BE2C (cell line): Measurements from ENCODE around the gene CNNM1.

Source experiments
- DNase-seq: peaks from one replicate; pipeline ENCODE4 v3.0.0-alpha.2; 2020
- H3K27me3 ChIP-seq: fragments of 250-450 bp; sonication (Bioruptor Pico); 2 replicates; pipeline ENCODE4 v1.5.1; 2020; ENCODE audit warnings: mild to moderate bottlenecking
- H3K36me3 ChIP-seq: fragments of 250-450 bp; sonication (Bioruptor Pico); 2 replicates; pipeline ENCODE4 v1.5.1; 2020; ENCODE audit warnings: mild to moderate bottlenecking
- H3K4me1 ChIP-seq: fragments of 250-450 bp; sonication (Bioruptor Pico); 2 replicates; pipeline ENCODE4 v1.5.1; 2020
- H3K4me3 ChIP-seq: 2 replicates; pipeline ENCODE4 v1.5.1; 2011; ENCODE audit warnings: low read depth, low read length
- H3K9me3 ChIP-seq: fragments of 250-450 bp; sonication (Bioruptor Pico); 2 replicates; pipeline ENCODE4 v1.5.1; 2020
- CTCF ChIP-seq: IDR thresholded peaks from 2 replicates; pipeline ENCODE4 v1.5.1; 2012; ENCODE audit warnings: mild to moderate bottlenecking, low read depth, low read length

The CNNM1 gene

GRCh38 chr10:99399664-99400063 lies 70.5 kb downstream of the CNNM1 start:
- H3K27me3 ChIP-seq: no peaks in the 10 kb centered on the region
- TF ChIP-seq CTCF: no peak
- DNase-seq: no peak
- no peaks in the 10 kb centered on the region for H3K9me3 ChIP-seq
- H3K4me3 ChIP-seq: no peak overlapping the region
- H3K36me3 ChIP-seq: peaks cover 59% of the 10 kb centered on the region
- H3K4me1 ChIP-seq: no peaks in the 10 kb centered on the region

DNA sequence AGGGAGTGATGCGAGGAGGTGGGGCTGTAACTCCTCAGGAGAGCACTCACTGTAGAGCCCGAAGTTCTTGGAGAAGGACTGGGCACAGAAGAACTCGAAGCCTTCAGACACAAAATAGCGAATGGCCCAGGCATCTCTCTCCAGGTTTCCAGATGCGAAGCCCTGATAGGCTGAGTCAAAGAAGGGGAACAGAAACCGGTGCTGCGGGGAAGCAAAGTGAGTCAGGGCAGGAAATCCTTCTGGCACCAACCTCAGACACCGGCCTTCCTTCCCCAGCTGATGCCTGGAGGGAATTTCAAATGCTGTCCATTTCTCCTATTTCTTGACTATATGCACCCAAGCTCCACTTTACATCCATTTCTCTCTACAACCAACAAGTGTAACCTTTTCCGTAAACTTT lies 74.5 kb downstream of the CNNM1 start:
- H3K9me3 ChIP-seq: no peaks in the 10 kb centered on the region
- DNase-seq: no peak
- peaks cover 68% of the 10 kb centered on the region for H3K36me3 ChIP-seq

GRCh38 chr10:99406149-99406548 lies 77.0 kb downstream of the CNNM1 start:
- H3K9me3 ChIP-seq: no peaks in the 10 kb centered on the region
- no peaks in the 10 kb centered on the region for H3K4me1 ChIP-seq
- H3K27me3 ChIP-seq: no peaks in the 10 kb centered on the region
- H3K4me3 ChIP-seq: no peak overlapping the region
- peaks cover 57% of the 10 kb centered on the region for H3K36me3 ChIP-seq
- no peak for DNase-seq
- no peak for TF ChIP-seq CTCF

More for the DNA sequence above, 74.5 kb downstream of the CNNM1 start:
- TF ChIP-seq CTCF: no peak
- Histone ChIP-seq H3K27me3 (no peaks in the 10 kb centered on the region), H3K4me3 (no peak overlapping the region), H3K4me1 (no peaks in the 10 kb centered on the region)

- no peak for TF ChIP-seq CTCF
- Histone ChIP-seq H3K4me1 (no peaks in the 10 kb centered on the region), H3K9me3 (no peaks in the 10 kb centered on the region), H3K27me3 (no peaks in the 10 kb centered on the region), H3K36me3 (peaks cover 25% of the 10 kb centered on the region), H3K4me3 (no peak overlapping the region)
- DNase-seq: no peak
These were observed 81.0 kb downstream of the CNNM1 start for GRCh38 chr10:99410146-99410545.

- no peak for DNase-seq
- no peak overlapping the region for H3K4me3 ChIP-seq
- no peaks in the 10 kb centered on the region for H3K9me3 ChIP-seq
- TF ChIP-seq CTCF: no peak
- H3K36me3 ChIP-seq: peaks cover 18% of the 10 kb centered on the region
- no peaks in the 10 kb centered on the region for H3K4me1 ChIP-seq
- no peaks in the 10 kb centered on the region for H3K27me3 ChIP-seq
These were observed 81.7 kb downstream of the CNNM1 start for GRCh38 chr10:99410876-99411275.

GRCh38 chr10:99411546-99411945 lies 82.4 kb downstream of the CNNM1 start:
- TF ChIP-seq CTCF: no peak
- Histone ChIP-seq H3K4me3 (no peak overlapping the region), H3K4me1 (no peaks in the 10 kb centered on the region), H3K27me3 (no peaks in the 10 kb centered on the region), H3K36me3 (peaks cover 11% of the 10 kb centered on the region), H3K9me3 (no peaks in the 10 kb centered on the region)
- no peak for DNase-seq
